GM23338 (cell line): ENCODE measurements around the gene VRTN. TPM values are rescaled to one million over a fixed set of nuclear protein-coding genes. Genes with fewer than 3 reads are reported as not detected.

Experiments used
- ATAC-seq: fragments of 200-7000 bp; cut with Tn5 transposase; 3 replicates; pipeline ENCODE4 v1.9.1; 2020
- DNase-seq: peaks from one replicate; pipeline ENCODE4 v3.0.0-alpha.2; 2015; ENCODE audit warnings: low spot score
- H2AFZ ChIP-seq: fragments of 200-600 bp; sonication (generic); 2 replicates; pipeline ENCODE4 v1.8.0; 2016; ENCODE audit warnings: antibody characterized with exemption, mild to moderate bottlenecking, moderate library complexity
- H3F3A ChIP-seq: fragments of 200-600 bp; sonication (generic); replicated peaks from 2 replicates; pipeline ENCODE4 v1.8.0; 2017; ENCODE audit warnings: antibody characterized with exemption, mixed run types, low read depth
- H3K27ac ChIP-seq: fragments of 200-600 bp; sonication (generic); 2 replicates; pipeline ENCODE4 v1.6.1; 2016; ENCODE audit warnings: low read depth
- H3K27me3 ChIP-seq: fragments of 200-600 bp; sonication (generic); 2 replicates; pipeline ENCODE4 v1.8.0; 2016; ENCODE audit warnings: mild to moderate bottlenecking, mixed run types, moderate library complexity; ENCODE audit not compliant: insufficient read depth
- H3K36me3 ChIP-seq: fragments of 200-600 bp; sonication (generic); 2 replicates; pipeline ENCODE4 v1.8.0; 2016; ENCODE audit warnings: mild to moderate bottlenecking; ENCODE audit not compliant: insufficient read depth
- H3K4me1 ChIP-seq: fragments of 200-600 bp; sonication (generic); 2 replicates; pipeline ENCODE4 v1.8.0; 2016; ENCODE audit warnings: mild to moderate bottlenecking, moderate library complexity; ENCODE audit not compliant: insufficient read depth
- H3K4me2 ChIP-seq: fragments of 200-600 bp; sonication (generic); 2 replicates; pipeline ENCODE4 v1.7.1; 2017; ENCODE audit warnings: mixed run types
- H3K4me3 ChIP-seq: fragments of 200-600 bp; sonication (generic); 2 replicates; pipeline ENCODE4 v1.6.1; 2016; ENCODE audit warnings: mixed run types
- H3K79me2 ChIP-seq: fragments of 200-600 bp; sonication (generic); replicated peaks from 2 replicates; pipeline ENCODE4 v1.8.0; 2017; ENCODE audit warnings: mild to moderate bottlenecking; ENCODE audit not compliant: insufficient read depth
- H3K9me2 ChIP-seq: fragments of 200-600 bp; sonication (generic); 2 replicates; pipeline ENCODE4 v1.8.0; 2017; ENCODE audit not compliant: insufficient read depth
- H4K20me1 ChIP-seq: fragments of 200-600 bp; sonication (generic); replicated peaks from 2 replicates; pipeline ENCODE4 v1.8.0; 2017; ENCODE audit warnings: mild to moderate bottlenecking; ENCODE audit not compliant: insufficient read depth
- H3K27ac Mint-ChIP-seq: 2 replicates; pipeline ENCODE4 v1.8.0; 2020; ENCODE audit warnings: inconsistent platforms, mild to moderate bottlenecking, moderate library complexity, mixed read lengths
- H3K27me3 Mint-ChIP-seq: 3 replicates; pipeline ENCODE4 v1.8.0; 2022; ENCODE audit warnings: low read depth, mild to moderate bottlenecking, moderate library complexity, mixed read lengths, inconsistent platforms; ENCODE audit not compliant: insufficient read depth, poor library complexity
- H3K36me3 Mint-ChIP-seq: 3 replicates; pipeline ENCODE4 v1.8.0; 2021; ENCODE audit warnings: low read depth, mild to moderate bottlenecking, inconsistent platforms, moderate library complexity, mixed read lengths
- H3K4me1 Mint-ChIP-seq: 3 replicates; pipeline ENCODE4 v1.8.0; 2020; ENCODE audit warnings: mild to moderate bottlenecking, inconsistent platforms, mixed read lengths
- H3K4me3 Mint-ChIP-seq: 3 replicates; pipeline ENCODE4 v1.8.0; 2021; ENCODE audit warnings: moderate library complexity, mild to moderate bottlenecking, inconsistent platforms, mixed read lengths
- H3K9me3 Mint-ChIP-seq: 3 replicates; pipeline ENCODE4 v1.8.0; 2020; ENCODE audit warnings: moderate library complexity, mild to moderate bottlenecking, inconsistent platforms, mixed read lengths
- CREB1 ChIP-seq: fragments of 250-450 bp; sonication (Bioruptor Pico); IDR thresholded peaks from 2 replicates; pipeline ENCODE4 v1.5.0; 2020; ENCODE audit warnings: low read depth, mild to moderate bottlenecking, moderate library complexity
- CTCF ChIP-seq, 2 experiments: fragments of 200-600 bp in 1 of 2; sonication (generic) in 1 of 2; conservative IDR thresholded peaks; 2 replicates each; pipeline versions ENCODE4 v1.5.1 to v1.6.1; 2016 to 2017; ENCODE audit warnings: antibody characterized with exemption in 2 of 2, low read depth in 2 of 2, mild to moderate bottlenecking in 2 of 2, moderate library complexity in 1 of 2
- ETS1 ChIP-seq: IDR thresholded peaks from 2 replicates; pipeline ENCODE4 v1.6.1; 2016; ENCODE audit warnings: antibody characterized with exemption
- EZH2 ChIP-seq: fragments of 200-600 bp; sonication (generic); IDR thresholded peaks from one replicate; pipeline ENCODE4 v1.8.0; 2017; ENCODE audit warnings: antibody characterized with exemption, mild to moderate bottlenecking, low read depth; ENCODE audit not compliant: unreplicated experiment
- EZH2phosphoT487 ChIP-seq: fragments of 200-600 bp; sonication (generic); IDR thresholded peaks from one replicate; pipeline ENCODE4 v1.8.1; 2018; ENCODE audit warnings: antibody characterized with exemption; ENCODE audit not compliant: unreplicated experiment
- JUNB ChIP-seq: IDR thresholded peaks from one replicate; pipeline ENCODE4 v1.6.1; 2016; ENCODE audit warnings: antibody characterized with exemption; ENCODE audit not compliant: unreplicated experiment
- NANOG ChIP-seq: IDR thresholded peaks from 2 replicates; pipeline ENCODE4 v1.6.1; 2016; ENCODE audit warnings: antibody characterized with exemption, borderline replicate concordance
- POLR2AphosphoS5 ChIP-seq: IDR thresholded peaks from 2 replicates; pipeline ENCODE4 v1.6.1; 2016; ENCODE audit warnings: antibody characterized with exemption, low read depth
- REST ChIP-seq: IDR thresholded peaks from one replicate; pipeline ENCODE4 v1.6.1; 2018; ENCODE audit warnings: antibody characterized with exemption; ENCODE audit not compliant: unreplicated experiment
- STAT1 ChIP-seq: IDR thresholded peaks from one replicate; pipeline ENCODE4 v1.6.1; 2016; ENCODE audit warnings: antibody characterized with exemption; ENCODE audit not compliant: unreplicated experiment
- ZNF114 ChIP-seq: fragments of 250-450 bp; sonication (Bioruptor Pico); IDR thresholded peaks from 2 replicates; pipeline ENCODE4 v1.5.0; 2020; ENCODE audit warnings: mild to moderate bottlenecking, moderate library complexity
- ZNF331 ChIP-seq: fragments of 250-450 bp; sonication (Bioruptor Pico); IDR thresholded peaks from 2 replicates; pipeline ENCODE4 v1.5.0; 2020; ENCODE audit warnings: low read depth, mild to moderate bottlenecking, moderate library complexity
- ZNF462 ChIP-seq: fragments of 250-450 bp; sonication (Bioruptor Pico); IDR thresholded peaks from 2 replicates; pipeline ENCODE4 v1.5.0; 2020; ENCODE audit warnings: mild to moderate bottlenecking, moderate library complexity
- polyA plus RNA-seq: library from polyadenylated mRNA; unstranded; fragments of >200 nt; fragmentation: Nextera tagmentation; extraction: Ambion mirVana; gene quantifications from 2 replicates; pipeline ENCODE4 v1.2.1, GENCODE V29; 2016
- total RNA-seq: library from RNA; depleted of rRNA; stranded (reverse); fragments of >200 nt; shearing (Covaris generic); gene quantifications from 2 replicates; pipeline ENCODE4 v1.2.3, GENCODE V29; 2014

VRTN gene
- total and polyA plus RNA-seq, 2 experiments from 2014 or later: 63.9 to 143 TPM

- H3K4me1 ChIP-seq: no peaks in the 10 kb centered on the region
- Mint-ChIP-seq H3K27ac (no peak overlapping the region), H3K27me3 (peaks cover 1% of the 10 kb centered on the region), H3K9me3 (no peaks in the 10 kb centered on the region; the same call in 2 of the 3 replicates), H3K4me1 (no peaks in the 10 kb centered on the region), H3K4me3 (no peak overlapping the region), H3K36me3 (no peaks in the 10 kb centered on the region; the same call in 2 of the 3 replicates)
- no peaks in the 10 kb centered on the region for H3K9me2 ChIP-seq
- no peak overlapping the region for H3K4me3 ChIP-seq
- H3F3A ChIP-seq: no peaks in the 10 kb centered on the region
- H3K27me3 ChIP-seq: no peaks in the 10 kb centered on the region
- no peak for TF ChIP-seq CREB1 (CRISPR knock-in tag)
- no peak for TF ChIP-seq NANOG
- no peak for TF ChIP-seq STAT1
- TF ChIP-seq ZNF114 (CRISPR knock-in tag): no peak
- TF ChIP-seq EZH2: no peak
- no peak for TF ChIP-seq JUNB
- no peak for TF ChIP-seq ZNF462 (CRISPR knock-in tag)
- no peak for TF ChIP-seq ETS1
- TF ChIP-seq ZNF331: no peak
- no peak for TF ChIP-seq REST
- TF ChIP-seq EZH2phosphoT487: no peak
- TF ChIP-seq POLR2AphosphoS5: no peak
- no peak for TF ChIP-seq CTCF (conservative IDR thresholded peaks at IDR 0.05; ENCODE audit: low read depth in 2 of 2)
- H3K27ac ChIP-seq: no peak overlapping the region
- no peaks in the 10 kb centered on the region for H4K20me1 ChIP-seq
- ATAC-seq: no peak
- no peak overlapping the region for H3K4me2 ChIP-seq
- no peaks in the 10 kb centered on the region for H3K36me3 ChIP-seq
- no peak overlapping the region for H2AFZ ChIP-seq
- H3K79me2 ChIP-seq: no peaks in the 10 kb centered on the region
- no peak for DNase-seq
These were observed 33.7 kb upstream of the VRTN start for GRCh38 chr14:74314576-74314975.
